Sigmoid colon (tissue), 4 donors: ENCODE results near the gene SLC66A1.

Experiments
- CTCF ChIP-seq, 4 experiments: fragments of 450-650 bp in 3 of 4; fragments of 200-600 bp in 1 of 4; IDR thresholded peaks; one replicate each; pipeline ENCODE4 v1.5.1; 2016 to 2019; ENCODE audit warnings: antibody characterized with exemption in 4 of 4, mild to moderate bottlenecking in 3 of 4, moderate library complexity in 2 of 4
- EP300 ChIP-seq, 4 donors: sonication (generic); formaldehyde crosslinking; IDR thresholded peaks; one replicate each; pipeline ENCODE4 v1.6.1; 2017; ENCODE audit warnings: antibody characterized with exemption in 4 of 4
- POLR2A ChIP-seq, 2 donors: fragments of 450-650 bp; IDR thresholded peaks; one replicate each; pipeline ENCODE4 v1.6.1; 2016; ENCODE audit warnings: antibody characterized with exemption in 2 of 2, mild to moderate bottlenecking in 2 of 2, moderate library complexity in 2 of 2
- POLR2AphosphoS5 ChIP-seq, 4 donors: sonication (generic); formaldehyde crosslinking; IDR thresholded peaks; one replicate each; pipeline ENCODE4 v1.6.1; 2017; ENCODE audit warnings: antibody characterized with exemption in 4 of 4

- no peak for TF ChIP-seq POLR2A (IDR thresholded peaks at IDR 0.05)
- TF ChIP-seq CTCF (IDR thresholded peaks at IDR 0.05), result no peak
- TF ChIP-seq POLR2AphosphoS5 (IDR thresholded peaks at IDR 0.05), result no peak
- no peak for TF ChIP-seq EP300 (IDR thresholded peaks at IDR 0.05)
Measured at GRCh38 chr1:19325368-19325957, 13.3 kb downstream of the SLC66A1 start.
